Measurements from ENCODE around the gene SHB.

DNA sequence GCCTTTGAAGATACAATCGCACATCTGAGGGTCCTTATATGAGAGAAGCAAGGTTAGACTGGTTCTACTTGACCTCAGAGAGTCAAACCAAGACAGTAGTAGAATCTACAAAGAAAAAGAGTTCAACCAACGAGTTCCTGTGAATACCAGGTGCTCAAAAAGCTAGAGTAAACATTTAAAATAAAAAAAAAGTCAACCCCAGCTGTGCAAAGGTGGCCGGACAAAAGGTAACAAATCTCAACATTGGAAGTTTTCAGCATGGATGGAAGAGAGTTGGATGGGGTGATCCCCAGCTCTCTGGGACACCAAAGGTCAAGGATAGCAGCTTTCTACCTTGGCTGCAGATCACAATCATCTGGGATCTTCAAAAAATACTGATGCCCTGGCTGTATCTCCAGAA lies 14.4 kb downstream of the SHB start:
- no peak for TF ChIP-seq MEIS1 (CRISPR knock-in tag; IDR thresholded peaks at IDR 0.05; ENCODE audit: borderline replicate concordance)
- TF ChIP-seq YY2 (tag by site-specific recombination; IDR thresholded peaks at IDR 0.05) = no peak
- TF ChIP-seq SP7 (tag by site-specific recombination; IDR thresholded peaks at IDR 0.05) = no peak
- TF ChIP-seq CTCF (tag by site-specific recombination; IDR thresholded peaks at IDR 0.05) = no peak
- no peak for TF ChIP-seq ZNF747 (tag by site-specific recombination; IDR thresholded peaks at IDR 0.05)
- no peak for TF ChIP-seq KLF9 (tag by site-specific recombination; IDR thresholded peaks at IDR 0.05; ENCODE audit: low read depth)
- TF ChIP-seq KLF8 (tag by site-specific recombination; IDR thresholded peaks at IDR 0.05) = no peak
- no peak for TF ChIP-seq REST (tag by site-specific recombination; IDR thresholded peaks at IDR 0.05)
